ENCODE measurements around the gene PPP2R2D. TPM values are rescaled to one million over a fixed set of nuclear protein-coding genes. Genes with fewer than 3 reads are reported as not detected.

The PPP2R2D gene
- total and polyA plus RNA-seq, 2 experiments from 2014 or later: 43.5 to 45.0 TPM

DNA sequence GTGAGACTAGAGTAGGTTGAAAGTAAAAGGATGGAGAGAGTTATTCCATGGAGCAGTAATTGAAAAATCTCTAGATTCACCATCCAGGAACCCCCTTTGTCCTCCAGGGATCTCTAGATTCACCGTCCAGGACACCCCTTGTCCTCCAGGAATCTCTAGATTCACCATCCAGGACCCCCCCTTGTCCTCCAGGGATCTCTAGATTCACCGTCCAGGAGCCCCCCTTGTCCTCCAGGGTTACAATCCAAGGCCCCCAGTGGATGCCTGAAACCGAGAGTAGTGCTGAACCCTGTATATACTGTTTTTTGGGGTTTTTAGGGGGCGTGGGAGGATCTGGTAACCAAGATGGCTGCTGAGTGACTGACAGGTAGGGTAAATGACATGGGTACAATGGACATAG, 38.3 kb upstream of the PPP2R2D start:
- TF ChIP-seq, protein P1, sequence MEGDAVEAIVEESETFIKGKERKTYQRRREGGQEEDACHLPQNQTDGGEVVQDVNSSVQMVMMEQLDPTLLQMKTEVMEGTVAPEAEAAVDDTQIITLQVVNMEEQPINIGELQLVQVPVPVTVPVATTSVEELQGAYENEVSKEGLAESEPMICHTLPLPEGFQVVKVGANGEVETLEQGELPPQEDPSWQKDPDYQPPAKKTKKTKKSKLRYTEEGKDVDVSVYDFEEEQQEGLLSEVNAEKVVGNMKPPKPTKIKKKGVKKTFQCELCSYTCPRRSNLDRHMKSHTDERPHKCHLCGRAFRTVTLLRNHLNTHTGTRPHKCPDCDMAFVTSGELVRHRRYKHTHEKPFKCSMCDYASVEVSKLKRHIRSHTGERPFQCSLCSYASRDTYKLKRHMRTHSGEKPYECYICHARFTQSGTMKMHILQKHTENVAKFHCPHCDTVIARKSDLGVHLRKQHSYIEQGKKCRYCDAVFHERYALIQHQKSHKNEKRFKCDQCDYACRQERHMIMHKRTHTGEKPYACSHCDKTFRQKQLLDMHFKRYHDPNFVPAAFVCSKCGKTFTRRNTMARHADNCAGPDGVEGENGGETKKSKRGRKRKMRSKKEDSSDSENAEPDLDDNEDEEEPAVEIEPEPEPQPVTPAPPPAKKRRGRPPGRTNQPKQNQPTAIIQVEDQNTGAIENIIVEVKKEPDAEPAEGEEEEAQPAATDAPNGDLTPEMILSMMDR (IDR thresholded peaks at IDR 0.05; ENCODE audit: low read depth, low read length): no peak

DNA sequence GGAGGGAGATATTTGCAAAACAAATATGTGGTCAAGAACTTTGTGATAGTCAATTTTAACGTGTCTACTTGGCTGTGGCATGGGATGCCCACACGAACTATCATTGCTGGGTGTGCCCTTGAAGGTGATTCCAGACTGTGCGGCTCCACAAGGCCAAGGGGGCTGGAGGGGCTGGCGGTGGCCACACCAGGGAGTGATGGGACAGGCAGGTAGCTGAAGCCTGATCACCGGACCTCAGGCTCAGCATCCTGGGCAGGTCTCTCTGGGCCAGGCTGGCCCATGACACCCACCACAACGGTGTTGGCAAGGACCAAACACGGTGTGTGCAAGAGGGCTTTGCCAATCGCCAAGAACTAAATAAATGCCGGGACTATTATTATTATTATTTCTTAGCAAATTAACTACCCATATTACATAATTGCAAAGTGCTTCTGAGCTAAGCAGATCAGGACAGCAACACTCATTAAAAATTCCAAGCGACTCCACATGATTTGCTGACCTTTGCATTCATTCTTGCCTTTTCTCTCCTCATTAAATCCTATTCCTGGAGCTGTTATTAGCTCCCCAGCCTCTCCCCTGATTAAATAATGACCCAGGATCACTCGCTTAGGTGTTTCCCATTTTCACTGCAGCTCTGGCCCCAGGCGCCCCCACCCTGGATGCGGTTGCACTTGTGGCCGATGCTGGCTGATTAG, 35.4 kb upstream of the PPP2R2D start:
- Histone ChIP-seq H3K27me3 (peaks cover 2% of the 10 kb centered on the region), H3K9me3 (ENCODE audit: low read depth) (no peaks in the 10 kb centered on the region), H3K36me3 (no peaks in the 10 kb centered on the region), H3K4me3 (no peak overlapping the region), H3K27ac (no peak overlapping the region), H3K4me1 (ENCODE audit: low read depth) (no peaks in the 10 kb centered on the region)
- DNase-seq (ENCODE audit: low read depth in 1 of 2, low spot score in 1 of 2): no peak
- TF ChIP-seq, protein P1 (IDR thresholded peaks at IDR 0.05; ENCODE audit: low read depth, low read length): no peak

More for the DNA sequence above, 38.3 kb upstream of the PPP2R2D start:
- no peaks in the 10 kb centered on the region for H3K9me3 ChIP-seq (ENCODE audit: low read depth)
- no peak overlapping the region for H3K27ac ChIP-seq
- DNase-seq (ENCODE audit: low read depth in 1 of 2, low spot score in 1 of 2): no peak
- H3K4me1 ChIP-seq (ENCODE audit: low read depth): no peaks in the 10 kb centered on the region
- peaks cover 9% of the 10 kb centered on the region for H3K27me3 ChIP-seq
- no peak overlapping the region for H3K4me3 ChIP-seq
- H3K36me3 ChIP-seq: no peaks in the 10 kb centered on the region

DNA sequence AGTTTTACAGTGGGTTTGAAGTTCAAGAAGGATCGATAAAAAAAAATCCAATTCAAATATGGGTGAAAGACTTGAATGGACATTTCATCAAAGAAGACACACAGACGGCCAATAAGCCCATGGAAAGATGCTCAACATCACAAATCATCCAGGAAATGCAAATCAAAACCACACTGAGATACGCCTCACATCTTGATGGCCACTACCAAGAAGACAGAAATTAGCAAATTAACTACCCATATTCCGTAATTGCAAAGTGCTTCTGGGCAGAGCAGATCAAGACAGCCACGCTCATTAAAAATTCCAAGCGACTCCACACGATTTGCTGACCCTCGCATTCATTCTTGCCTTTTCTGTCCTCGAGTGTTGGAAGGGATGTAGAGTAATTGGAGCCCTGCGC, 34.1 kb upstream of the PPP2R2D start:
- H3K27ac ChIP-seq: no peak overlapping the region
- H3K4me1 ChIP-seq (ENCODE audit: low read depth): no peaks in the 10 kb centered on the region
- H3K36me3 ChIP-seq: no peaks in the 10 kb centered on the region
- H3K9me3 ChIP-seq (ENCODE audit: low read depth): no peaks in the 10 kb centered on the region
- no peak for DNase-seq (ENCODE audit: low read depth in 1 of 2, low spot score in 1 of 2)
- H3K4me3 ChIP-seq: no peak overlapping the region
- no peaks in the 10 kb centered on the region for H3K27me3 ChIP-seq
- TF ChIP-seq, protein P1 (IDR thresholded peaks at IDR 0.05; ENCODE audit: low read depth, low read length): no peak

DNA sequence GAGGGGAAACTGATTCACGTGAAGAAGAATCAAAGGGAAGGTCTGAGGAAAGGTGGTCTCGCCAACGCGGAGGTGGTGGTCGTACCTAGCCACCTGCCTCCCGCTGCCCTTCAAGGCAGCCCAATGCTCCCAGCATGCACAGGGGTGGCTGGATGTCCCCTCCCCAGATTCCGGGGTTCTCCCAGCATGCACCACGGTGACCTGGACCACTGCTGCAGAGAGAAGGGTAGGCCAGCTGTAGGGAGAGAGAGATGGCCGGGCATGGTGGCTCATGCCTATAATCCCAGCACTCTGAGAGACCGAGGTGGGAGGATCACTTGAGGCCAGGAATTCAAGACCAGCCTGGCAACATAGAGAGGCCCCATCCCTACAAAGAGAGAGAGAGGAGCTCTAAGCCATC, 32.4 kb upstream of the PPP2R2D start:
- no peak overlapping the region for H3K27ac ChIP-seq
- H3K4me1 ChIP-seq (ENCODE audit: low read depth): no peaks in the 10 kb centered on the region
- H3K27me3 ChIP-seq: no peaks in the 10 kb centered on the region
- TF ChIP-seq, protein P1 (IDR thresholded peaks at IDR 0.05; ENCODE audit: low read depth, low read length): no peak
- no peaks in the 10 kb centered on the region for H3K9me3 ChIP-seq (ENCODE audit: low read depth)
- H3K4me3 ChIP-seq: no peak overlapping the region
- H3K36me3 ChIP-seq: no peaks in the 10 kb centered on the region
- no peak for DNase-seq (ENCODE audit: low read depth in 1 of 2, low spot score in 1 of 2)

DNA sequence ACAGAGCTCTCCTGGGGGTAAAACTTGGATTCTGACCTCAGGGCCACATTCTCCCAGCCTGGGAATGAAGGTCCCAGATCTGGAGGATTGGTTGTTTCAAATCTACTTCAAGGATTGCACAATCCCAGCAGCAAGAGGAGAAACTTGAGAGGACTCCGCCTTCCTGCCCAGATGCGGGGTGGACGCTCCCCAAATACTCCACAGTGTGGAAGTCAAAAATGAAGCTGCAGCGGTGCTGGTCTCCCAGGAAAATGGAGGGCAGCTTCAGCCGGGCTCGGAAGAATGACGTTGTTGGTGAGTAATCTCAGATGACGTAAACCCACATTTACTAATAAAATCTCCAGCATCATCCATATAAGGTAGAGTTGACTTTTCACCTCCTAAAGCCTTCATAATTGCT, 31.5 kb upstream of the PPP2R2D start:
- Histone ChIP-seq H3K4me3 (no peak overlapping the region), H3K27me3 (no peaks in the 10 kb centered on the region), H3K9me3 (ENCODE audit: low read depth) (no peaks in the 10 kb centered on the region), H3K36me3 (no peaks in the 10 kb centered on the region), H3K4me1 (ENCODE audit: low read depth) (no peaks in the 10 kb centered on the region), H3K27ac (no peak overlapping the region)
- TF ChIP-seq, protein P1 (IDR thresholded peaks at IDR 0.05; ENCODE audit: low read depth, low read length): no peak
- no peak for DNase-seq (ENCODE audit: low read depth in 1 of 2, low spot score in 1 of 2)

All from cardiac muscle cell (in vitro differentiated cells and primary cell).